ENCODE results near the gene HECW1.

The HECW1 gene

GRCh38 chr7:43273939-43274719, 161.7 kb downstream of the HECW1 start:
- DNase-seq (ENCODE audit: low spot score): no peak

GRCh38 chr7:43274752-43275151, 162.3 kb downstream of the HECW1 start:
- DNase-seq (ENCODE audit: low spot score): no peak

GRCh38 chr7:43276547-43276946, 164.1 kb downstream of the HECW1 start:
- no peak for DNase-seq (ENCODE audit: low spot score)

GRCh38 chr7:43278088-43278644, 165.7 kb downstream of the HECW1 start:
- DNase-seq (ENCODE audit: low spot score): no peak

GRCh38 chr7:43281268-43281667, 168.8 kb downstream of the HECW1 start:
- DNase-seq (ENCODE audit: low spot score): no peak

GRCh38 chr7:43283706-43284105, 171.3 kb downstream of the HECW1 start:
- no peak for DNase-seq (ENCODE audit: low spot score)

- no peak for DNase-seq (ENCODE audit: low spot score)
Observed at GRCh38 chr7:43289826-43290225, 177.4 kb downstream of the HECW1 start.

GRCh38 chr7:43290978-43291377, 178.5 kb downstream of the HECW1 start:
- no peak for DNase-seq (ENCODE audit: low spot score)

- DNase-seq (ENCODE audit: low spot score): no peak
Observed at GRCh38 chr7:43291789-43292188, 179.3 kb downstream of the HECW1 start.

- no peak for DNase-seq (ENCODE audit: low spot score)
Observed at GRCh38 chr7:43292384-43292783, 179.9 kb downstream of the HECW1 start.

- DNase-seq (ENCODE audit: low spot score): no peak
Observed at GRCh38 chr7:43294080-43294630, 181.7 kb downstream of the HECW1 start.

GRCh38 chr7:43295429-43295828, 183.0 kb downstream of the HECW1 start:
- no peak for DNase-seq (ENCODE audit: low spot score)

- DNase-seq (ENCODE audit: low spot score): no peak
Observed at GRCh38 chr7:43296306-43296705, 183.9 kb downstream of the HECW1 start.

- no peak for DNase-seq (ENCODE audit: low spot score)
Observed at GRCh38 chr7:43298617-43299016, 186.2 kb downstream of the HECW1 start.

GRCh38 chr7:43300121-43300520, 187.7 kb downstream of the HECW1 start:
- peak; percentile 71 for DNase-seq (ENCODE audit: low spot score)

- no peak for DNase-seq (ENCODE audit: low spot score)
Observed at GRCh38 chr7:43302211-43302711, 189.8 kb downstream of the HECW1 start.

GRCh38 chr7:43302773-43303460, 190.5 kb downstream of the HECW1 start:
- DNase-seq (ENCODE audit: low spot score): no peak

GRCh38 chr7:43303740-43304241, 191.3 kb downstream of the HECW1 start:
- DNase-seq (ENCODE audit: low spot score): peak; percentile 77

- no peak for DNase-seq (ENCODE audit: low spot score)
Observed at GRCh38 chr7:43306404-43306803, 194.0 kb downstream of the HECW1 start.

GRCh38 chr7:43307522-43307921, 195.1 kb downstream of the HECW1 start:
- DNase-seq (ENCODE audit: low spot score): no peak

- no peak for DNase-seq (ENCODE audit: low spot score)
Observed at GRCh38 chr7:43308913-43309705, 196.7 kb downstream of the HECW1 start.

- DNase-seq (ENCODE audit: low spot score): no peak
Observed at GRCh38 chr7:43309706-43310022, 197.2 kb downstream of the HECW1 start.

All from putamen (tissue), 1 donor.